ENCODE data around the gene CD300LD.

CD300LD gene

DNA sequence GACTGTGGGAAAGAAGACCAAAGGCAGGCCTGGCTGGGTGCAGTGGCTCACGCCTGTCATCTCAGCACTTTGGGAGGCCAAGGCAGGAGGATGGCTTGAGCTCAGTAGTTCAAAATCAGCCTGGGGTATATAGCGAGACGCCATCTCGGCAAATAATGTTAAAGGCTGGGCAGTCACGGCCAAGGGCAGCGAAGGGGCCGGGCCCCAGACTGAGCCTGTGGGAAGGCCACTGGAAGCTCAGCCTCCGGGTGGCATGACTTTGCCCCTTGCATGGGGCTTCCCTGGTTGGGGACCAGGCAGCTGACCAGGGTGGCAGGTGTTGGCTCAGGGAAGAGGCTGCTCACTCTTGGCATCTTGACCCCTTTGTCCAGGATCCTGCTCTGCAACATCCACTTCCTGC, 14.0 kb upstream of the CD300LD start:
- TF ChIP-seq, protein P1, sequence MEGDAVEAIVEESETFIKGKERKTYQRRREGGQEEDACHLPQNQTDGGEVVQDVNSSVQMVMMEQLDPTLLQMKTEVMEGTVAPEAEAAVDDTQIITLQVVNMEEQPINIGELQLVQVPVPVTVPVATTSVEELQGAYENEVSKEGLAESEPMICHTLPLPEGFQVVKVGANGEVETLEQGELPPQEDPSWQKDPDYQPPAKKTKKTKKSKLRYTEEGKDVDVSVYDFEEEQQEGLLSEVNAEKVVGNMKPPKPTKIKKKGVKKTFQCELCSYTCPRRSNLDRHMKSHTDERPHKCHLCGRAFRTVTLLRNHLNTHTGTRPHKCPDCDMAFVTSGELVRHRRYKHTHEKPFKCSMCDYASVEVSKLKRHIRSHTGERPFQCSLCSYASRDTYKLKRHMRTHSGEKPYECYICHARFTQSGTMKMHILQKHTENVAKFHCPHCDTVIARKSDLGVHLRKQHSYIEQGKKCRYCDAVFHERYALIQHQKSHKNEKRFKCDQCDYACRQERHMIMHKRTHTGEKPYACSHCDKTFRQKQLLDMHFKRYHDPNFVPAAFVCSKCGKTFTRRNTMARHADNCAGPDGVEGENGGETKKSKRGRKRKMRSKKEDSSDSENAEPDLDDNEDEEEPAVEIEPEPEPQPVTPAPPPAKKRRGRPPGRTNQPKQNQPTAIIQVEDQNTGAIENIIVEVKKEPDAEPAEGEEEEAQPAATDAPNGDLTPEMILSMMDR (conservative IDR thresholded peaks at IDR 0.05): no peak
- H3K27ac ChIP-seq: no peak overlapping the region

DNA sequence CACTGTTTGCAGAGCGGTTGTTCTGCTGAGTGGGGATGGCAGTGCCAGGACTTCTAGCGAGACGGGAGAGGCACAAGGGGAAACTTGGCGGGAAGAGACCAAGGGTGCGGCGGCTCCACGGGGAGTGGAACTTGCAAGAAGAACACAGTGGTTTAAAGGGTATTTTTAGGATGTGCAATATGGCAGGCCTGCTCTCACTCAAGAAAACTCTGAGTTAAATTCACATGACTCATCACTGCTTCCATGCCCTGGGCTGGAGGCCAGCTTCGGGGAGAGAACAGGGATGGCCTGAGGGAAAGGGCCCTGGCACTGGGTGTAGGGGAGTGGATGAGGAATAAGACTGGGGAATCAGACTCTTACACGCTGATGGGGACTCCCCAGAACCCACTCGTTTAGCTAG, 13.3 kb upstream of the CD300LD start:
- no peak overlapping the region for H3K27ac ChIP-seq
- TF ChIP-seq, protein P1 (conservative IDR thresholded peaks at IDR 0.05): no peak

DNA sequence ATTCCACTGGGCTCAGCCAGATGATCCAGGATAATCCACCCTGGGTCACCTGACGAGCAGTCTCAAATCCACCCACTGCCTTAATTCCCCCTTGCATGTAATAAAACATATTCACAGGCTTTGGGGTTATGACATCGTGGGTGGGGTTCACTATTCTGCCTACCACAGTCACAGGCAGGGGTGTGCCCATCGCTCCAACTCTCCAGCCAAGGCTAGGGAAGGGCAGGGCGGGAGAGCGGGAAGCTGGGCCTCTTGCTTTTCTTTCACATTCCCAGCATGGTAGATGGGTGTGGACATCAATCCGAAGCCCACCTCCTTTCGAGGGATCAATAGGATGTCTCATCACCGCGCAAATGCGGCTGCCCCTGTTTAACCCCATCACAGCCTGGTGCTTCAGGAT, 12.7 kb upstream of the CD300LD start:
- no peak overlapping the region for H3K27ac ChIP-seq
- TF ChIP-seq, protein P1 (conservative IDR thresholded peaks at IDR 0.05): no peak

DNA sequence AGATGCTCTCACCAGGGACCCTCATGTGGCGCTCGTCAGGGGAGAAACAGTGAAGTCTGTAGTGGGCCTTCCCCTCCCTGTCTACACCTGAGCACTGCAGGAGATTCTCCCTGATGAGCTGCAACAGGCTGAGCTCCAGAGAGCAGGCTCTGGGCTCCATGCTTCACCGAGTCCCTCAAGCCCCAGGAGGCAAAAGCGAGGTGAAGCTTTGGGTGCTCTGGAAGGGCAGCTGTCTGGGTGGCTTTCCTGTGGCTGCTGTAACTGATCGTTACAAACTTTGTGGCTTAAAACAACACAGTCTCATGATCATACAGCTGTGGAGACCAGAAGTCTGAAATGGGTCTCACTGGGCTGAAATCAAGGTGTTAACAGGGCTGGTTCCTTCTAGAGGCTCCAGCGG, 12.1 kb upstream of the CD300LD start:
- H3K27ac ChIP-seq: no peak overlapping the region
- TF ChIP-seq, protein P1 (conservative IDR thresholded peaks at IDR 0.05): no peak

DNA sequence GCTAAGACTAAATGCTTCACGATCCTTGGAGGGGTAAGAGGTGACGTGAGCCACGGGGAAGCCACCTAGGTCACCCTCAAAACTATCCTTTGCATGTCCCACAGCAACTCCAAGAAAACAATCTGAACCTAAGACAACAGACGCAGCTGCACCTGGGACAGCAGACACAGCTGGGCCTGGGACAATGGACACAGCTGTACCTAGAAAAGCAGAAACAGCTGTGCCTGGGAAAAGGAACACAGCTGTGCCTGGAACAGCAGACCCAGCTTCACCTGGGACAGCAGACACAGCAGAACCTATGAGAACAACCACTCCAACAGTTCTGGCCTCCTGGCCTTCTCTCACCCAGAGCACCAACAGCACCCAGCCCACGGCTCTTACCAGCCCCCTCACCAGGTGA, 11.7 kb upstream of the CD300LD start:
- no peak overlapping the region for H3K27ac ChIP-seq
- TF ChIP-seq, protein P1 (conservative IDR thresholded peaks at IDR 0.05): no peak

DNA sequence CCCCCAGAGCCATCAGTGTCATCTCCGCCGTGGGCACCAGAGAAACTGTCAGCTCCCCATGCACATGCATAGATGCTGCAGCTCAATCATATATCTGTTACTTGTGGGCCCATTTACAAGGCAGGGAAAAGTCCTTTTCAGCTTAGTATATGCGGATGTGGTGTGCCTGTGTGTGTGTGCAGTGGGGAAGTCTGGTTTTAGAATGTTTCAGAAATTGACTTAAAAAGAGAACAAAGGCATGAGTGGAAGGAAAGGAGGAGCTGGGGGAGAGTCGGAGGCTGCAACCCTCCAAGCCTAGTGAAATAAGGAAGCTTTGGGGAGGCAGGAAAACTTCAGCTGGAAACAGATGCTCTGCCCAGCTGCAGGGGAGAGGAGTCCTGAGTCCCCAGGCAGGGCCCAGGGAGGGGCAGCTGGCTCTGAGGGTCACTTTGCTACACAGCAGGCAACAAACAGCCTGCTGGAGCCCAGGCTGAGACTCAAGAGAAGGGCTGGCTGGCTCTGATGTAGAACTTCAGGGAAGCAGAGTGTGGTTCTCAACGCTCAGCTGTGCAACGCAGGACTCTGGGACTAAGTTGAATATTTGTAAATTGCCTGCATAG, 11.1 kb upstream of the CD300LD start:
- TF ChIP-seq, protein P1 (conservative IDR thresholded peaks at IDR 0.05): no peak
- H3K27ac ChIP-seq: no peak overlapping the region

DNA sequence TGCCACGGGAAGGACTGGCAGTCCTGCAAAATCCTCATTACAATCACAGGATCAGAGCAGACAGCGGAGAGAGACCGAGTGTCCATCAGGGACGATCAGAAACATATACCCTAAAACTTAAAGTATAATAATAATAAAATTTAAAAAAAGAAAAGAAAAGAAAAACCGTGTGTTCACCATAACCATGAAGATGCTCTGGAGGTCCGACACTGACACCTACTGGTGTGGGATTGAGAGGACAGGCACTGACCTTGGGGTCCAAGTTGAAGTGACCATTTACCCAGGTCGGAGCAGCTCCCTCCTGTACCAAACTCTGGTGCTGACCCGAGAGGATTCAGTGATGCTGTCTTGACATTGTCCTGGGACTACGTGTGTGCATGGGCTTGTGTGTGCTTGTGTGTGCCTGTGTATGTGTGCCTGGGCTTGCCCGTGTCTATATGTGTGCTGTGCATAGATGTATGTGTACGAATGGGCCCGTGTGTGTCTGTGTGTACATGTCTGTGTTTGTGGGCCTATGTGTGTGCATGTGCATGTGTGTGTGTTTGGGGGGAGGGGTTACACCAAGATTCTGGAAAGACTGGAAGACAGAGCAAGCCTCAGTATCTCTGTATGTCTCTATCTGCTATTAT, 10.0 kb upstream of the CD300LD start:
- TF ChIP-seq, protein P1 (conservative IDR thresholded peaks at IDR 0.05): peak; percentile 85
- H3K27ac ChIP-seq: no peak overlapping the region
